DND-41 (cell line): ENCODE results near the gene OBP2B.
"Not testable (repeated sequence)": the region's sequence is repeated elsewhere in the genome, so short reads cannot be mapped to it uniquely, and the experiment has no call there.

Experiments used
- CTCF ChIP-seq: IDR thresholded peaks from 2 replicates; pipeline ENCODE4 v1.5.1; 2012; ENCODE audit warnings: borderline replicate concordance, low read length, moderate library complexity, mild to moderate bottlenecking; ENCODE audit not compliant: poor library complexity, severe bottlenecking; ENCODE audit errors: extremely low read depth
- EZH2 ChIP-seq: IDR thresholded peaks from 3 replicates; pipeline ENCODE4 v1.6.1; 2012; ENCODE audit warnings: borderline replicate concordance, low read depth, mild to moderate bottlenecking, moderate library complexity, low read length, inconsistent platforms; ENCODE audit not compliant: severe bottlenecking

- not testable (repeated sequence) for TF ChIP-seq CTCF, EZH2
These were observed 3.6 kb downstream of the OBP2B start for GRCh38 chr9:133205481-133205887.
